GM12878 (cell line): ENCODE measurements around the gene TP73.

Experiments
- ATF7 ChIP-seq: fragments of 450-650 bp; IDR thresholded peaks from 2 replicates; pipeline ENCODE4 v1.6.1; 2016; ENCODE audit warnings: low read depth, mild to moderate bottlenecking
- CBFB ChIP-seq: IDR thresholded peaks from 2 replicates; pipeline ENCODE4 v1.6.1; 2016; ENCODE audit warnings: antibody characterized with exemption, low read depth
- CBX5 ChIP-seq: sonication (generic); IDR thresholded peaks from 2 replicates; pipeline ENCODE4 v1.6.1; 2016; ENCODE audit warnings: low read depth, moderate library complexity, mild to moderate bottlenecking, inconsistent platforms
- CTCF ChIP-seq, 3 experiments: IDR thresholded peaks in 2 of 3; conservative IDR thresholded peaks in 1 of 3; 2 replicates each; pipeline ENCODE4 v1.5.1; 2011; ENCODE audit warnings: low read depth in 3 of 3, low read length in 3 of 3, mild to moderate bottlenecking in 3 of 3, control low read depth in 2 of 3, moderate library complexity in 2 of 3, inconsistent platforms in 1 of 3, mixed read lengths in 1 of 3; ENCODE audit not compliant: control insufficient read depth in 2 of 3, insufficient read depth in 1 of 3; ENCODE audit errors: extremely low read depth in 1 of 3
- FOXK2 ChIP-seq: fragments of 450-650 bp; IDR thresholded peaks from 2 replicates; pipeline ENCODE4 v1.6.1; 2017; ENCODE audit warnings: mild to moderate bottlenecking, moderate library complexity
- JUND ChIP-seq: IDR thresholded peaks from 2 replicates; pipeline ENCODE4 v1.6.1; 2012; ENCODE audit warnings: low read depth, mild to moderate bottlenecking, low read length, improper control_type of control experiment, moderate library complexity
- PBX3 ChIP-seq: IDR thresholded peaks from 2 replicates; pipeline ENCODE4 v1.6.1; 2011; ENCODE audit warnings: mild to moderate bottlenecking, low read depth, low read length, moderate library complexity; ENCODE audit not compliant: insufficient replicate concordance
- POLR2AphosphoS5 ChIP-seq: IDR thresholded peaks from 2 replicates; pipeline ENCODE4 v1.6.1; 2011; ENCODE audit warnings: mild to moderate bottlenecking, low read length, inconsistent platforms
- RFX5 ChIP-seq: IDR thresholded peaks from 2 replicates; pipeline ENCODE4 v1.6.1; 2011; ENCODE audit warnings: low read depth, low read length, improper control_type of control experiment
- SUZ12 ChIP-seq: fragments of 200-600 bp; sonication (generic); IDR thresholded peaks from one replicate; pipeline ENCODE4 v1.6.1; 2018; ENCODE audit warnings: antibody characterized with exemption, mild to moderate bottlenecking; ENCODE audit not compliant: unreplicated experiment

GRCh38 chr1:3692598-3692997, 40.3 kb downstream of the TP73 start:
- TF ChIP-seq CTCF (IDR thresholded peaks at IDR 0.05 in 2 of 3, conservative IDR thresholded peaks at IDR 0.05 in 1 of 3; ENCODE audit: control insufficient read depth in 2 of 3, extremely low read depth in 1 of 3, insufficient read depth in 1 of 3, low read depth in 3 of 3, low read length in 3 of 3): no peak
- TF ChIP-seq SUZ12: no peak
- TF ChIP-seq PBX3: no peak
- TF ChIP-seq ATF7: no peak
- TF ChIP-seq CBFB: no peak
- no peak for TF ChIP-seq POLR2AphosphoS5
- TF ChIP-seq JUND: no peak
- TF ChIP-seq RFX5: no peak
- no peak for TF ChIP-seq CBX5
- TF ChIP-seq FOXK2: no peak
